ENCODE data around the gene CLRN2.

The CLRN2 gene

DNA sequence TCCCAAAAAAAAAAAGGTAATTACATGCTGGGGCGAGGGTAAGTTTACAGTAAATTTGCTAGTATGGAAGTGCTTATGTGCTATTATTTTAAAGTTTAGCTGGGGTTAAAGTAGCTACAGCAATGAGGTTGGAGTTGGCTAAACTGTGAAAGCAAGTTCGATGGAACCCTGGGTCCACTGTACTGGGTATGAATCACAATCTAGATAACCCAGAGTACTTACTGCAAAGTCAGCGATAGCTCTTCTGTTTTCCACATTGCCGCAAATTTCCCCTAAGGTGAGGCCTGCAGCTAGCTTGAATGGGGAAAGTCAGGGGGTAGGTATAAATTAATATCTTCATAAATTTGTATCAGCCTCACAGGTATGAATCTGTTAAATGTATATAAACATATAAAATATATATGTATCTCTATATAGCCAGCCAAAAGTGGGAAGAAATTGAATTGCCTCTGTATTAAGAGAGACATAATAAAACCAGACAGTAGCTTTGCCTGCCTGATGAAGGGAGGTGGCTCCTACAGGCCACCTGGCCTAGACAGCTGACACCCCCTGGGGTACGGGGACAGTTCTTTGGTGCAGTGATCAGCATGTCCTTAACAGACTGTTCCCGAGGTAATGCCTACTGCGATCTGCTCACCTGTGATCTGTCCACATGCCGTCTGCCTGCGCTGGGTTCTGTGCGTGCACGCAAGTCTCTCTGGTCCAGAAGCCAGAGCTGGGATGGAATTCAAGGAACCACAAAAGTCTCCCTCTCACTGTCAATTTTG is 30.6 kb downstream of the CLRN2 start:
- Histone ChIP-seq H3K4me3 (replicated peaks; ENCODE audit: insufficient read depth, low read length) (no peak overlapping the region), H3K27ac (replicated peaks) (no peak overlapping the region), H3K27me3 (ENCODE audit: insufficient read depth, poor library complexity, severe bottlenecking) (no peaks in the 10 kb centered on the region)
- no peak for DNase-seq (ENCODE audit: low read depth in 1 of 2, low spot score in 1 of 2)
- TF ChIP-seq GABPA (IDR thresholded peaks at IDR 0.05; ENCODE audit: low read depth) (no peak), SPI1 (IDR thresholded peaks at IDR 0.05; ENCODE audit: borderline replicate concordance, low read depth) (no peak), POLR2AphosphoS5 (IDR thresholded peaks at IDR 0.05; ENCODE audit: low read depth) (no peak), CTCF (IDR thresholded peaks at IDR 0.05; ENCODE audit: insufficient read depth, low read length) (no peak)
- TF ChIP-seq, protein P1, sequence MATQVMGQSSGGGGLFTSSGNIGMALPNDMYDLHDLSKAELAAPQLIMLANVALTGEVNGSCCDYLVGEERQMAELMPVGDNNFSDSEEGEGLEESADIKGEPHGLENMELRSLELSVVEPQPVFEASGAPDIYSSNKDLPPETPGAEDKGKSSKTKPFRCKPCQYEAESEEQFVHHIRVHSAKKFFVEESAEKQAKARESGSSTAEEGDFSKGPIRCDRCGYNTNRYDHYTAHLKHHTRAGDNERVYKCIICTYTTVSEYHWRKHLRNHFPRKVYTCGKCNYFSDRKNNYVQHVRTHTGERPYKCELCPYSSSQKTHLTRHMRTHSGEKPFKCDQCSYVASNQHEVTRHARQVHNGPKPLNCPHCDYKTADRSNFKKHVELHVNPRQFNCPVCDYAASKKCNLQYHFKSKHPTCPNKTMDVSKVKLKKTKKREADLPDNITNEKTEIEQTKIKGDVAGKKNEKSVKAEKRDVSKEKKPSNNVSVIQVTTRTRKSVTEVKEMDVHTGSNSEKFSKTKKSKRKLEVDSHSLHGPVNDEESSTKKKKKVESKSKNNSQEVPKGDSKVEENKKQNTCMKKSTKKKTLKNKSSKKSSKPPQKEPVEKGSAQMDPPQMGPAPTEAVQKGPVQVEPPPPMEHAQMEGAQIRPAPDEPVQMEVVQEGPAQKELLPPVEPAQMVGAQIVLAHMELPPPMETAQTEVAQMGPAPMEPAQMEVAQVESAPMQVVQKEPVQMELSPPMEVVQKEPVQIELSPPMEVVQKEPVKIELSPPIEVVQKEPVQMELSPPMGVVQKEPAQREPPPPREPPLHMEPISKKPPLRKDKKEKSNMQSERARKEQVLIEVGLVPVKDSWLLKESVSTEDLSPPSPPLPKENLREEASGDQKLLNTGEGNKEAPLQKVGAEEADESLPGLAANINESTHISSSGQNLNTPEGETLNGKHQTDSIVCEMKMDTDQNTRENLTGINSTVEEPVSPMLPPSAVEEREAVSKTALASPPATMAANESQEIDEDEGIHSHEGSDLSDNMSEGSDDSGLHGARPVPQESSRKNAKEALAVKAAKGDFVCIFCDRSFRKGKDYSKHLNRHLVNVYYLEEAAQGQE (IDR thresholded peaks at IDR 0.05; ENCODE audit: insufficient replicate concordance, low read depth), result no peak

- no peak overlapping the region for H3K27ac ChIP-seq (replicated peaks)
- no peak overlapping the region for H3K4me3 ChIP-seq (replicated peaks; ENCODE audit: insufficient read depth, low read length)
- no peaks in the 10 kb centered on the region for H3K27me3 ChIP-seq (ENCODE audit: insufficient read depth, poor library complexity, severe bottlenecking)
- no peak for DNase-seq (ENCODE audit: low read depth in 1 of 2, low spot score in 1 of 2)
- TF ChIP-seq SPI1 (IDR thresholded peaks at IDR 0.05; ENCODE audit: borderline replicate concordance, low read depth), result no peak
- TF ChIP-seq CTCF (IDR thresholded peaks at IDR 0.05; ENCODE audit: insufficient read depth, low read length), result no peak
- TF ChIP-seq, protein P1 (IDR thresholded peaks at IDR 0.05; ENCODE audit: insufficient replicate concordance, low read depth), result no peak
- TF ChIP-seq POLR2AphosphoS5 (IDR thresholded peaks at IDR 0.05; ENCODE audit: low read depth), result no peak
- no peak for TF ChIP-seq GABPA (IDR thresholded peaks at IDR 0.05; ENCODE audit: low read depth)
These were observed 31.3 kb downstream of the CLRN2 start for GRCh38 chr4:17546222-17546621.

DNA sequence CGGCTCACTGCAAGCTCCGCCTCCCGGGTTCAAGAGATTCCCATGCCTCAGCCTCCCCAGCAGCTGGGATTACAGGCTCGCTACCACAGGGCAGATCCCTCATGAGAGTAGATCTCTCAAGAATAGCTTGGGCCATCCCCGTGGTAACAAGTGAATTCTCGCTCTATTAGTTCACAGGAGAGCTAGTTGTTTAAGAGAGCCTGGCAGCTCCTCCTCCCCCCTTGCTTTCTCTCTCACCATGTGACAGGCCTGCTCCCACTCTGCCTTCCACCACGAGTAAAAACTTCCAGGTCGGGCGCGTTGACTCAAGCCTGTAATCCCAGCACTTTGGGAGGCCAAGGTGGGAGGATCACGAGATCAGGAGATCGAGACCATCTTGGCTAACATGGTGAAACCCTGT is 31.7 kb downstream of the CLRN2 start:
- TF ChIP-seq POLR2AphosphoS5 (IDR thresholded peaks at IDR 0.05; ENCODE audit: low read depth), result no peak
- no peaks in the 10 kb centered on the region for H3K27me3 ChIP-seq (ENCODE audit: insufficient read depth, poor library complexity, severe bottlenecking)
- H3K27ac ChIP-seq (replicated peaks), result no peak overlapping the region
- DNase-seq (ENCODE audit: low read depth in 1 of 2, low spot score in 1 of 2), result no peak
- H3K4me3 ChIP-seq (replicated peaks; ENCODE audit: insufficient read depth, low read length), result no peak overlapping the region

DNA sequence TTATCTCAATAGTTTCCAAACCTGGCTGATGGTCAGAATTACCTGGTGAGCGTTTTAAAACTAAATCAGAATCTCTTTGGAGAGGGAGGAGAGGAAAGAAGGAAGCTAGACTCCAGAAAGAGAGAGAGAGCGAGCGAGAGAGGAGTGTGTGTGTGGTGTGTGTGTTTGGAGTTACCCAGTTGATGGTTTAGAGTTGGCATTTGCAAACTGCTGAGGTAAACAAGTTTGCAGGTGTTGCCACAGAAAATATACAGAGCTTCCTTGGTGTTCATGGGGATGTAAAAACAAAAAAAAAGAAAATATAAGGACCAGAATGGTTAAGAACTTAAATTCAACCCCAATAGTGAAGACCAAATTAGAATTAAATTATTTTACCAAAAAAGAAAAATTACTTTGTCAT is 35.6 kb downstream of the CLRN2 start:
- no peak overlapping the region for H3K27ac ChIP-seq (replicated peaks)
- no peak for DNase-seq (ENCODE audit: low read depth in 1 of 2, low spot score in 1 of 2)
- H3K4me3 ChIP-seq (replicated peaks; ENCODE audit: insufficient read depth, low read length), result no peak overlapping the region
- H3K27me3 ChIP-seq (ENCODE audit: insufficient read depth, poor library complexity, severe bottlenecking), result peaks cover 2% of the 10 kb centered on the region
- TF ChIP-seq, protein P1 (IDR thresholded peaks at IDR 0.05; ENCODE audit: insufficient replicate concordance, low read depth), result no peak
- TF ChIP-seq SPI1 (IDR thresholded peaks at IDR 0.05; ENCODE audit: borderline replicate concordance, low read depth) (no peak), POLR2AphosphoS5 (IDR thresholded peaks at IDR 0.05; ENCODE audit: low read depth) (no peak), GABPA (IDR thresholded peaks at IDR 0.05; ENCODE audit: low read depth) (no peak)

Data from HL-60 (cell line).